Activated CD8-positive, alpha-beta memory T cell treated with anti-CD3 and anti-CD28 coated beads for 24 hours (primary cell): ENCODE data around the gene HOXC10.
A peak's percentile ranks its signal among the peaks of the same experiment; 100 is the strongest.

Experiments
- DNase-seq: peaks from one replicate; pipeline ENCODE4 v3.0.0-alpha.2; 2020

Gene HOXC10

DNA sequence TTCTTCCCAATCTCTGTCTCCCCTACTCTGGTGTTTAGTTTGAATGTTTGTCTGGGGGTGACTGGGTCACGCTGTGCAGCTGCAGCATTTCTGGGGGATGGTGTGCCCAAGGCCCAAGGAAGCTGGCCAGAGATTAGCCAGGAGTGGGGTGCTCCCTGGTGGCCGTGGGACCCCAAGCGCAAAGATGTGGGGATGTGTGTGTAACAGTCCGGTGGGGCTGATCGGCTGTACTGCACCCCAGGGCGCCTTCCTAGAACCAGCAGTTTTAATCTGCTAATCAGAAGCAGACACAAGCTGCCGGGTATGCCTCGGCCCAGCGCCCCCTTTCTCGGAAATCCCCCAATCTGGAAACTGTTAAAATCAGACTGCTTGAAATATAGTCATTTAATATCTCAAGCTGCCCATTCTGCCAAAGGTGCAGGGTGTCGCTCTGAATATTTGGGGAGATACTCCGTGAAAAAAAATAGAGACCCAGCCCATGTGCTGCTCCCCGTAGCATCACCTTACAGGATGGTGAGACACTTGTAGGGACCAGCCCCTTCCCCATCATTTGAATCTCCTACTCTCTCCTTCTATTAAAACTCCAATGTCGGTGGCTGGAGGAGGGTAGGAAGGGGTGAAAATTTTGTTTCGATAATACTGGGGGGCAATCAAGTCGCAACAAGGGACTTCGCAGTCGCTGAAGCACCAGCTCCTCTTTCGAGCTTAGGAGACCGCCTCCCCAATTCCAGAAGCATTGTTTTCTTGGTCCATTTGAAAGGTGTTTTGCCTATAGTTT is 19.3 kb downstream of the HOXC10 start:
- no peak for DNase-seq

- no peak for DNase-seq
Observed at GRCh38 chr12:54004841-54005530, 20.0 kb downstream of the HOXC10 start.

- DNase-seq, result no peak
Observed at GRCh38 chr12:54005531-54005852, 20.5 kb downstream of the HOXC10 start.

GRCh38 chr12:54005853-54006558 is 21.1 kb downstream of the HOXC10 start:
- DNase-seq, result peak; percentile 96

- DNase-seq, result no peak
Observed at GRCh38 chr12:54006559-54007220, 21.7 kb downstream of the HOXC10 start.

DNA sequence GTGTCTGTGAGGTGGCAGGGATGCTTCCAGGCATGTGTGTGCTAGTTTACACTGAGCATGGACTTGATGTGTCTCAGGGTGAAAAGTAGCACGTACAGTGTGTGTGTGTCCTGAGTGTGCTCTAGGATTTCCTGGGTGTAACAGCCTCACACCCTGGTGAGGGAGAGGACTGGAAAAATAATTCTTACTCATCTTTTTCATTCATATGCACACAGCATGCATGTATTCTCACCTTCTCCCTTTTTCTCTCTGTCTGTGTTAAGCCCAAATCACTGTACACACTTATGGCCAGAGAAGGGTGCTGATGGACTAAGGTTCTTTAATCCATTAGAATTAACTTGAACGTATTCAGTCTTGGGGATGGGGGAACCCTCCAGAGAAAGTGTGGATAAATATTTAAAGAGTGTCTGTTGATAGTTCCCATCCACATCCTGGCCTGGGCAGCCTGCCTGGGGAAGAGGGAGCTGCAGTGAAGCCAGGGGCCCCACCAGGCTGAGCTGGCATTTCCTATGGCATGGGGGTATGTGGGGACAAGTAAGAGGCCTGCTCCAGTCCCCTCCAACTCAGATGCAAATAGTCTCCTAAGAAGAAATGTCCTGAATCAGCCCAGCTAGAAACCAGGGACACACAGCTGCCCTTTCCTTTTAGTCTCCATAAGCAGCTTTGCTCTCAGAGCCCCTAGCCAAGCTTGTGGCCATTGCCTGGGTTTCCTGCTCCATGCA is 22.8 kb downstream of the HOXC10 start:
- DNase-seq, result no peak

GRCh38 chr12:54008260-54008552 is 23.3 kb downstream of the HOXC10 start:
- DNase-seq, result no peak

- no peak for DNase-seq
Observed at GRCh38 chr12:54009171-54010052, 24.5 kb downstream of the HOXC10 start.

- no peak for DNase-seq
Observed at GRCh38 chr12:54010053-54010971, 25.4 kb downstream of the HOXC10 start.

DNA sequence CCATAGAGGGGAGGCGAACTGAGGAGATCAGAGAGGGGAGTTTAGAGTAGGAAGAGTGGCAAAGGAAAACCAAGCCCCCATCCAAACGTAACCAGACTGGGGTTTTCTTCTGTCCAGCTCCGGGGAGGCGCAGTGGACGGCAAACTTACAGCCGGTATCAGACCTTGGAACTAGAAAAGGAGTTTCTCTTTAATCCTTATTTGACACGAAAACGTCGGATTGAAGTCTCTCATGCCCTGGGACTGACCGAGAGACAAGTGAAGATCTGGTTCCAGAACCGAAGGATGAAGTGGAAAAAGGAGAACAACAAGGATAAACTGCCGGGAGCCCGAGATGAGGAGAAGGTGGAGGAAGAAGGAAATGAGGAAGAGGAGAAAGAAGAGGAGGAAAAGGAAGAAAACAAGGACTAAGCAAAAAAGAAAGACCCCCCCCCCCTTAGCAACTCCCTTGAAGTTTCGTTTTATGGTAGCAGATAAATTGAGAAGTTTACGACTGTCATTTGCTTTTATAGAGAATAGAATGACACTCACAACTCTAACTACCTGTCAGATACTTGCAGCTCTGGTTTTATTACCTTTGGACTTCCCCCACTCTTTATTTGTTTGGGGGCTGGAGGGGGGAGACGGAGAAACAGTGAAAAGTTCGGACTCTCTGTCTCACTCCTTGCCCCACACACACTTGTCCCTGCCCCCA is 26.2 kb downstream of the HOXC10 start:
- DNase-seq, result no peak

DNA sequence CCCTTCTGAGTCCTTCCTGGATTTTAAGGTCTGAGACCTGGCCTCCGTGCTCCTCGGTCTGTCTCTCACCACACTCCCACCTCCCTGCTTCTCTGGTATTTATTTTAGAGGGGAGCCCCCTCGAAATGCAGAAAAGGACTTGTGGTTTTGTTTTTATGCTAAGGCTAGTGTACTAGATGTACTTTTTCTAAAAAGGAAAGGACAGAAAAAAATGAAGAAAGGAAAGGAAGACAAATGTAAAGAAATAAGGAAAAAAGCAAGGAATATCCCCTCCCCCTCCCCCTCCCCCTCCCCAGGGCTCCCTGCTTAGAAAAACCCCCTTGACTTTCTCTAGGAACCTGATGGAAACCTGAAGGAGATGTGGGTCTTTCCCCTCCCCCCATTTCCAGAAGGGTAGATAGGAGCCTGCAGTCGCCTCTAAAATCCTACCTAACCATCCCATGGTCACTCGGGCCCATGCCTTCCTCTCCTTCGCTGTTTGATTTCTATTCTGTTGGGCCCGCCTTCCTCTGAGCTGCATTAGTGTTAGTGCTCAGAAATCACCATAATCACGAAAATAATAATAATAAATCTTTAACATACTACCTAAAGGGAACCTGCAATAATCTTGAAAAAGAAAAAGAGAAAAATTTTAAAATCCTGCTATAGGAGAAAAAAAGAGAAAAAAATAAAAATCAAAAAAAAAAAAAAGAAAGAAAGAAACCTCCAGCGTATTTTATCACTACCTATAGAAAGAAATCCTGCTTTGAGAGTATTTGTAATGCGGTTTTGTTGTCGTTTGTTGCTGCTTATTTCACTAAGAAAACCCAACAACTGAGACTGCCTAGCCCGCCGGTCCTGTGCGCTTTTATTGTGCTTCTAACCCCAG is 27.0 kb downstream of the HOXC10 start:
- DNase-seq, result no peak

DNA sequence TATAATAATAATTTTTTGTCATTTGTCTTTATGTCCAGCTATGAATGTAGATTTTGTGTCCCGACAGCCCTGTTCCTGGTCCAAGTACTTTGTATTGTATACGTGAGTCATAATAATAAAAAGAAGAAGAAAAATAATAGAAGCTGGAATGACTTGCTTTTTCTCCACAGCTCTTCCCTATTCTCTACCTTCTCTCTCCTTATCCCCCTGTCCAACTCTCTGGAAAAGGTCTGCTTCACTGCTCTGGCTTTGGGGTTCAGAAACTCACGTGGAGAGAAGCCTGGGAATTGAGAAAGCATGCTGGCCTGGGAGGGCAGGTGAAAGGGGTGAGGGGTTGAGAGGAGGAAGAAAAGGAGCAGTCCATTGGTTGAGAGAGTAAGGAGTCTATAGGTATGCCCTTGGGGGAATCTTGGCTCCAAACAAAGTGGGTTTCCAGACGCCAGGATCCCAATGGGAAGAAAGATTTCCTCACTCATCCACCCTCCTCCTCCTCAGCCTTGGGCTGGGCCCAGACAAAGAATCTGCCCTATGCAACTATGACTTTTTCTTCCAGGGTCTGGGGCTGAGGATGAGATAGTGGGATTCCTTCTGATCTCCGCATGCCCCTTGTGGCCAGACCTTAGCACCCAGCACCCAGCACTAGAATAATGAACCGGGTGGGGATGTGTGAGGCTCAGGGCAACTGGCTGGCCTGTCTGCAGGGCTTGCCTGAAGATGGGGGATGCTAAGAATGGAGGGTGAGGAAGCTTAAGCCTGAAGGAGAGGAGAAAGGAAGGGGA is 27.9 kb downstream of the HOXC10 start:
- no peak for DNase-seq

GRCh38 chr12:54014377-54015017 is 29.6 kb downstream of the HOXC10 start:
- DNase-seq, result no peak

GRCh38 chr12:54015018-54015931 is 30.3 kb downstream of the HOXC10 start:
- DNase-seq, result no peak

GRCh38 chr12:54016051-54016450 is 31.1 kb downstream of the HOXC10 start:
- DNase-seq, result no peak

GRCh38 chr12:54016478-54016964 is 31.6 kb downstream of the HOXC10 start:
- no peak for DNase-seq
